Sigmoid colon (tissue), 7 donors: ENCODE results near the gene STRA8. TPM values are rescaled to one million over a fixed set of nuclear protein-coding genes. Genes with fewer than 3 reads are reported as not detected.
A peak's percentile ranks its signal among the peaks of the same experiment; 100 is the strongest.

ENCODE experiments used
- DNase-seq: peaks from one replicate; pipeline ENCODE4 v3.0.0-alpha.2; 2019
- H3K27ac ChIP-seq, 4 donors: fragments of 200-600 bp; sonication (generic); one replicate each; pipeline ENCODE4 v1.5.1; 2016 to 2019; ENCODE audit warnings: mild to moderate bottlenecking in 1 of 4
- H3K27me3 ChIP-seq, 3 donors: fragments of 200-600 bp; sonication (generic); one replicate each; pipeline ENCODE4 v1.5.1; 2019; ENCODE audit warnings: mild to moderate bottlenecking in 1 of 3
- H3K36me3 ChIP-seq, 4 donors: fragments of 200-600 bp; sonication (generic); one replicate each; pipeline ENCODE4 v1.5.1; 2016 to 2019
- H3K4me1 ChIP-seq, 4 donors: fragments of 200-600 bp; sonication (generic); one replicate each; pipeline ENCODE4 v1.5.1; 2017 to 2019
- H3K4me3 ChIP-seq, 4 donors: fragments of 200-600 bp; sonication (generic); one replicate each; pipeline ENCODE4 v1.5.1; 2017 to 2019; ENCODE audit warnings: mild to moderate bottlenecking in 2 of 4, moderate library complexity in 1 of 4
- H3K9me3 ChIP-seq, 4 donors: fragments of 200-600 bp in 3 of 4; sonication (generic) in 3 of 4; one replicate each; pipeline versions ENCODE4 v1.5.1 to v1.6.1; 2013 to 2019
- EP300 ChIP-seq, 4 donors: sonication (generic); formaldehyde crosslinking; IDR thresholded peaks; one replicate each; pipeline ENCODE4 v1.6.1; 2017; ENCODE audit warnings: antibody characterized with exemption in 4 of 4
- POLR2A ChIP-seq, 2 donors: fragments of 450-650 bp; IDR thresholded peaks; one replicate each; pipeline ENCODE4 v1.6.1; 2016; ENCODE audit warnings: antibody characterized with exemption in 2 of 2, mild to moderate bottlenecking in 2 of 2, moderate library complexity in 2 of 2
- POLR2AphosphoS5 ChIP-seq, 4 donors: sonication (generic); formaldehyde crosslinking; IDR thresholded peaks; one replicate each; pipeline ENCODE4 v1.6.1; 2017; ENCODE audit warnings: antibody characterized with exemption in 4 of 4
- WGBS, 2 donors: extraction: QIAGEN DNeasy Blood & Tissue Kit; methylation state at CpG; one replicate each; pipeline ENCODE4 v1.1.7; 2013; 5-methylcytosine and 5-hydroxymethylcytosine counted together
- intact Hi-C: fragments of 100-400 bp; cut with DNase I; formaldehyde crosslinking; loops from one replicate; pipeline ENCODE4 v1.15.1; 2023
- polyA plus RNA-seq, 3 donors: library from polyadenylated mRNA; stranded (reverse); fragments of 200-250 nt; gene quantifications; one replicate each; pipeline ENCODE4 v1.2.3, GENCODE V29; 2013
- total RNA-seq, 4 donors: library from RNA; depleted of rRNA; stranded (reverse); fragments of >200 nt; gene quantifications; one replicate each; pipeline ENCODE4 v1.1.0, GENCODE V29; 2016
- TF ChIP-seq, protein P1 (sequence below), 4 experiments: fragments of 450-650 bp in 3 of 4; fragments of 200-600 bp in 1 of 4; IDR thresholded peaks; one replicate each; pipeline ENCODE4 v1.5.1; 2016 to 2019; ENCODE audit warnings: antibody characterized with exemption in 4 of 4, mild to moderate bottlenecking in 3 of 4, moderate library complexity in 2 of 4
- donor health status: healthy with polysubstance abuse.
- donor health status: Bipolar disorder and iron deficiency.
- donor health status: healthy.

Gene STRA8
- total and polyA plus RNA-seq, 7 donors = not detected

- H3K27ac ChIP-seq = no peak overlapping the region
- H3K4me1 ChIP-seq = no peaks in the 10 kb centered on the region
- H3K27me3 ChIP-seq = no peaks in the 10 kb centered on the region
- WGBS, 2 donors = 55 to 80% methylated on average over 4 of the region's 4 CpGs
- no peaks in the 10 kb centered on the region for H3K9me3 ChIP-seq
- no peaks in the 10 kb centered on the region for H3K36me3 ChIP-seq
- H3K4me3 ChIP-seq = no peak overlapping the region
- DNase-seq = no peak
- intact Hi-C loops = no loop called here
- no peak for TF ChIP-seq POLR2A (IDR thresholded peaks at IDR 0.05)
- TF ChIP-seq, protein P1, sequence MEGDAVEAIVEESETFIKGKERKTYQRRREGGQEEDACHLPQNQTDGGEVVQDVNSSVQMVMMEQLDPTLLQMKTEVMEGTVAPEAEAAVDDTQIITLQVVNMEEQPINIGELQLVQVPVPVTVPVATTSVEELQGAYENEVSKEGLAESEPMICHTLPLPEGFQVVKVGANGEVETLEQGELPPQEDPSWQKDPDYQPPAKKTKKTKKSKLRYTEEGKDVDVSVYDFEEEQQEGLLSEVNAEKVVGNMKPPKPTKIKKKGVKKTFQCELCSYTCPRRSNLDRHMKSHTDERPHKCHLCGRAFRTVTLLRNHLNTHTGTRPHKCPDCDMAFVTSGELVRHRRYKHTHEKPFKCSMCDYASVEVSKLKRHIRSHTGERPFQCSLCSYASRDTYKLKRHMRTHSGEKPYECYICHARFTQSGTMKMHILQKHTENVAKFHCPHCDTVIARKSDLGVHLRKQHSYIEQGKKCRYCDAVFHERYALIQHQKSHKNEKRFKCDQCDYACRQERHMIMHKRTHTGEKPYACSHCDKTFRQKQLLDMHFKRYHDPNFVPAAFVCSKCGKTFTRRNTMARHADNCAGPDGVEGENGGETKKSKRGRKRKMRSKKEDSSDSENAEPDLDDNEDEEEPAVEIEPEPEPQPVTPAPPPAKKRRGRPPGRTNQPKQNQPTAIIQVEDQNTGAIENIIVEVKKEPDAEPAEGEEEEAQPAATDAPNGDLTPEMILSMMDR (IDR thresholded peaks at IDR 0.05) = no peak
- TF ChIP-seq POLR2AphosphoS5 (IDR thresholded peaks at IDR 0.05) = no peak
- no peak for TF ChIP-seq EP300 (IDR thresholded peaks at IDR 0.05)
These were observed 39.9 kb downstream of the STRA8 start for GRCh38 chr7:135273581-135273980.

DNA sequence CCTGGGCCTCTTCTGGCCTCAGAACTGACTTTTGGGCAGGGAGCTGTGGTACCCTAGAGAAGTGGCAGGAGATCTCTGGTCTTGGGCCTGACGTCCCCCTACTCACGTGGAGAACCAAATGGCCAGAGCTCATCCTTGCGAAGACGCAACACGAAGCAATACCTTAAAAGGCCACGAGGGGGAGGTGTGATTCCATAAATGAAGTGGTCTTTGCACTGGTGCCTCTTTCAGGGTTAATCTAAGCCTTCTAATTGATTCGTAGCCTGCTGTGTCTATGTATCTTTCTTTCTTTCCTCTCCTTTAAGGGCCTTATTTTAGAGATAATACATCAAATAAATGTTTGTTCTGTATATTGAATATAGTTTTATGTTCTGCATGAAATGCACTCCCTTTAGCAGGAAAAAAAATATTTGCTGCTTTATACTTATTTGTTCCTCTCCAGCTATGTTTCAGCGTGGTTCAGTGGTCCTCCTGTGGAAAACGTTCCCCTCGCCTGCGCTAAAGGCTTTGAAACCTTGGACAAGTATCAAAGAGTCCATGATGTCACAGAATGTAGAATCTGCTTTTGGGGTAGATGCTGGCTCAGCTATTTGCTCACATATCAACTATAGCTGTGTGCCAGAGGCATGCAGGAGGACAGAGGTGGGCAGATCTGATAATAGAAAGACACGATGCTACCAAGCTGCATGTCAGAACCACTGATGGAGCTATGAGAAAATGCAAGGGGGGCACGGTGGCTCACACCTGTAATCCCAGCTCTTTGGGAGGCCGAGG, 41.0 kb downstream of the STRA8 start:
- intact Hi-C loops = no loop called here
- TF ChIP-seq, protein P1 (IDR thresholded peaks at IDR 0.05) = peak; percentile 39 to 87 (median 78)
- no peak for TF ChIP-seq POLR2A (IDR thresholded peaks at IDR 0.05)
- no peak for TF ChIP-seq EP300 (IDR thresholded peaks at IDR 0.05)
- TF ChIP-seq POLR2AphosphoS5 (IDR thresholded peaks at IDR 0.05) = no peak
- WGBS, 2 donors = 38 to 43% methylated on average over 14 of the region's 14 CpGs
- Histone ChIP-seq H3K4me1 (no peaks in the 10 kb centered on the region), H3K27me3 (no peaks in the 10 kb centered on the region), H3K9me3 (no peaks in the 10 kb centered on the region), H3K36me3 (no peaks in the 10 kb centered on the region), H3K27ac (no peak overlapping the region), H3K4me3 (no peak overlapping the region)
- DNase-seq = peak; percentile 75

GRCh38 chr7:135275971-135276580, 42.4 kb downstream of the STRA8 start:
- DNase-seq = no peak
- no peak for TF ChIP-seq POLR2A (IDR thresholded peaks at IDR 0.05)
- TF ChIP-seq POLR2AphosphoS5 (IDR thresholded peaks at IDR 0.05) = no peak
- no peak for TF ChIP-seq EP300 (IDR thresholded peaks at IDR 0.05)
- TF ChIP-seq, protein P1 (IDR thresholded peaks at IDR 0.05) = no peak
- H3K4me3 ChIP-seq = no peak overlapping the region
- no peak overlapping the region for H3K27ac ChIP-seq
- no peaks in the 10 kb centered on the region for H3K27me3 ChIP-seq
- intact Hi-C loops = no loop called here
- H3K36me3 ChIP-seq = no peaks in the 10 kb centered on the region
- 91 to 92% methylated on average over 10 of the region's 10 CpGs for WGBS, 2 donors
- H3K9me3 ChIP-seq = no peaks in the 10 kb centered on the region
- peaks cover 0 to under 1% (median under 1%) of the 10 kb centered on the region in 4 donors for H3K4me1 ChIP-seq

- no peak for TF ChIP-seq POLR2A (IDR thresholded peaks at IDR 0.05)
- Histone ChIP-seq H3K9me3 (no peaks in the 10 kb centered on the region), H3K4me3 (no peak overlapping the region), H3K27me3 (no peaks in the 10 kb centered on the region), H3K4me1 (peaks cover 0 to 11% (median 10%) of the 10 kb centered on the region in 4 donors), H3K36me3 (no peaks in the 10 kb centered on the region), H3K27ac (no peak overlapping the region)
- DNase-seq = no peak
- WGBS, 2 donors = 90 to 91% methylated on average over 13 of the region's 13 CpGs
- intact Hi-C loops = no loop called here
These were observed 43.5 kb downstream of the STRA8 start for GRCh38 chr7:135277161-135277560.

DNA sequence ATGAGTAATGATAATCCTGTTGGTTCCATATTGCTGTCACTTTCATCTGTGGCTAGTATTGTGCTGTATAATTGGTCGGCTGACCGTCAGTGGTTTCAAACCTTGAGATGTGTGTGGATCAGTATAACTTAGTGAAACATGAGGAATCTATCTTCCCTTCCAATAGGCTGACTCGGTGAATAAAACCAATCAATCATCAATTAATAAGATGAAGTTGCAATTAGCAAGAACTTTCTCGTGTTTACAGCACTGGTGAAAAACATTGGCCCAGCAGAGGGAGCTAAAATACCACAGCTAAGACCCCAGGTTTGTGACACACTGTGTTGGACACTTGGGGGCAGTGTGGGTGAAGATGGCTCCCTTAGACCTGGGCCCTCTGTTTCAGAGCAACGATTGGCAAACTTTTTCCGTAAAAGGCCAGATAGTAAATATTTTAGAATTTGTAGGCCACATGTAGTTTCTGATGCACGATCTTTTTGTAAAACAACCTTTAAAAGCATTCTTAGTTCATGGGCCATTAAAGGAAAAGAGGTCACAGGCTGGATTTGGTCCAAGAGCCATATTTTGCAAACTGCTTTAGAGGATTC, 47.8 kb downstream of the STRA8 start:
- H3K9me3 ChIP-seq = no peaks in the 10 kb centered on the region
- no peaks in the 10 kb centered on the region for H3K36me3 ChIP-seq
- peak overlapping the region in 1 of 4 donors; percentile 48 for H3K27ac ChIP-seq
- WGBS, 2 donors = 2 to 5% methylated on average over 7 of the region's 7 CpGs
- intact Hi-C loops = loop anchor here (1.0 to 5.0 kb wide), 2 partner anchors 231 to 277 kb away; partner anchors contain the start of gene CNOT4
- no peaks in the 10 kb centered on the region for H3K27me3 ChIP-seq
- peak; percentile 89 for DNase-seq
- TF ChIP-seq, protein P1 (IDR thresholded peaks at IDR 0.05) = peak; percentile 89 to 95 (median 92)
- TF ChIP-seq POLR2AphosphoS5 (IDR thresholded peaks at IDR 0.05) = no peak
- H3K4me1 ChIP-seq = peaks cover 0 to 11% (median 10%) of the 10 kb centered on the region in 4 donors
- H3K4me3 ChIP-seq = peak overlapping the region in 1 of 4 donors; percentile 6
